Activated T-cell treated with anti-CD3 and anti-CD28 coated beads, Interleukin-2, amount 50 U/mL, for 72 hours (primary cell): ENCODE measurements around the gene SLC27A5. TPM values are rescaled to one million over a fixed set of nuclear protein-coding genes. Genes with fewer than 3 reads are reported as not detected.
A peak's percentile ranks its signal among the peaks of the same experiment; 100 is the strongest.

Source experiments
- ATAC-seq, 2 donors: fragments of 150-1000 bp; cut with Tn5 transposase; replicated peaks in 1 of 2; 2 replicates each; pipeline ENCODE4 v1.10.0; 2021; ENCODE audit warnings: moderate library complexity in 2 of 2, mild to moderate bottlenecking in 1 of 2
- DNase-seq, 2 donors: peaks; one replicate each; pipeline ENCODE4 v3.0.0; 2021 to 2022; ENCODE audit warnings: mixed read lengths in 1 of 2
- H3K27ac Mint-ChIP-seq: one replicate; pipeline ENCODE4 v1.8.0; 2022; ENCODE audit warnings: mild to moderate bottlenecking, moderate library complexity, mixed read lengths
- H3K27me3 Mint-ChIP-seq: one replicate; pipeline ENCODE4 v1.8.0; 2022; ENCODE audit warnings: low read depth, mixed read lengths
- H3K36me3 Mint-ChIP-seq, 2 donors: one replicate each; pipeline ENCODE4 v1.8.0; 2022; ENCODE audit warnings: mixed read lengths in 2 of 2, mild to moderate bottlenecking in 1 of 2; ENCODE audit not compliant: insufficient read depth in 2 of 2
- H3K4me1 Mint-ChIP-seq: one replicate; pipeline ENCODE4 v1.8.0; 2022; ENCODE audit warnings: low read depth, mixed read lengths
- H3K4me3 Mint-ChIP-seq, 2 donors: one replicate each; pipeline ENCODE4 v1.8.0; 2022; ENCODE audit warnings: mild to moderate bottlenecking in 2 of 2, mixed read lengths in 2 of 2, moderate library complexity in 2 of 2
- H3K9me3 Mint-ChIP-seq, 2 donors: one replicate each; pipeline ENCODE4 v1.8.0; 2022; ENCODE audit warnings: mixed read lengths in 2 of 2
- total RNA-seq, 2 donors: library from RNA; stranded (reverse); gene quantifications; one replicate each; pipeline ENCODE4 v1.2.3, GENCODE V29; 2022

The SLC27A5 gene
- total RNA-seq, 2 donors from 2014 or later, result 12.8 to 17.7 TPM

DNA sequence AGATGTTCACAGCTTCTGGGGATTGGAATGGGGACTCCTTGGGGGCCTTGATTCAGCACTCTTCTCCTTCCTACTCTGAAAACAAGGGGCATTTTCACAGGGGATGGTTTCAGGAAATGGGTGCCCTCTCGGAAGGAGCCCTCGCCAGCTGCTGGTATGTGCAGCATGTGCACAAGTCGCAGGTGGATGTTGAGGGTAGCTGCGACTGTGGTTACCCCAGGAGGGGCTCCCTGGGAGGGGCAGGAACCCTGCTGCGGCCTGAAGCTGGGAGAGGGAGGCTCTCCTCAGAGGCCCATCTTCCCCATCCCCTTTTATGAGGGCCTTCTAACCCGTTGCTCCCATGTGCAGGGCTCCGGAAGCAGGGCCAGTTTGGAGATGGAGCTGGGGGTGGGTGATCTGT, 29.4 kb downstream of the SLC27A5 start:
- H3K27ac Mint-ChIP-seq, result no peak overlapping the region
- peaks cover 4% of the 10 kb centered on the region for H3K4me1 Mint-ChIP-seq
- no peak overlapping the region for H3K4me3 Mint-ChIP-seq
- no peak for DNase-seq
- peaks cover 0 to 1% of the 10 kb centered on the region in 2 donors for H3K36me3 Mint-ChIP-seq
- H3K27me3 Mint-ChIP-seq, result no peaks in the 10 kb centered on the region
- no peaks in the 10 kb centered on the region for H3K9me3 Mint-ChIP-seq
- no peak for ATAC-seq

DNA sequence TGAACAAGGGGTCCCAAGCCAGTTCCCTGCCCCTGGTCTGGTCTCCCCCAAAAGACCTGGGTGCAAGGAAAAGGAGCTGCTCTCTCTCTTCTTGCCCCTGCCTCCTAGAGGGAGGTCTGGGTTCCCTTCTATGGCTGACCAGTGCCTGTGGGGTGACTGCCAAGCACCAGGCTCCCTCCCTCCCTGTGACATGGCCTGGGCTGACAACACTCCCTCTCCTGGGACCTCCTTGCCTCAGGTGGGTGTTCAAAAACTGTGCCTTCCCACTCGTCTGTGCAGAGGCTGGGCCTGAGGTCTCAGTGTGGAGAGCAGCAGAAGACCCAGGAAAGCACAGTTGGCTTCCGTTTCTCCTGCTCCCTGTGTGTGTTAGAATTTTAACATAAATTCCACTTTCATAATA, 31.0 kb downstream of the SLC27A5 start:
- H3K9me3 Mint-ChIP-seq, result no peaks in the 10 kb centered on the region
- ATAC-seq (no peak), DNase-seq (no peak)
- peak overlapping the region; percentile 28 for H3K27ac Mint-ChIP-seq
- H3K4me1 Mint-ChIP-seq, result peaks cover 15% of the 10 kb centered on the region
- peaks cover 3 to 4% of the 10 kb centered on the region in 2 donors for H3K36me3 Mint-ChIP-seq
- no peak overlapping the region for H3K4me3 Mint-ChIP-seq
- H3K27me3 Mint-ChIP-seq, result no peaks in the 10 kb centered on the region

DNA sequence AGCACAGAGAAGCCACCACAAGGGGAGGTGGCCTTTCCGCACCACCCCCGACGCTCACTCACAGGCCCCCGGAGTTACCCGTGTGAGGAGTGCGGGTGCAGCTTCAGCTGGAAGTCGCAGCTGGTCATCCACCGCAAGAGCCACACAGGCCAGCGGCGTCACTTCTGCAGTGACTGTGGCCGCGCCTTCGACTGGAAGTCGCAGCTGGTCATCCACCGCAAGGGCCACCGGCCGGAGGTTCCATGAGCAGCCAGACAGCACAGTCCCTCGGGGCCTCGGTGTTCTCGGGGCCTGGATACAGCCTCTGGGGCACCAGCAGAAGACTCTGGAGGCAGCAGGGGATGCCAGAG, 31.3 kb downstream of the SLC27A5 start:
- DNase-seq (no peak), ATAC-seq (no peak)
- no peaks in the 10 kb centered on the region for H3K9me3 Mint-ChIP-seq
- no peak overlapping the region for H3K27ac Mint-ChIP-seq
- H3K4me3 Mint-ChIP-seq, result no peak overlapping the region
- H3K4me1 Mint-ChIP-seq, result peaks cover 18% of the 10 kb centered on the region
- H3K27me3 Mint-ChIP-seq, result no peaks in the 10 kb centered on the region
- H3K36me3 Mint-ChIP-seq, result peaks cover 3 to 4% of the 10 kb centered on the region in 2 donors

DNA sequence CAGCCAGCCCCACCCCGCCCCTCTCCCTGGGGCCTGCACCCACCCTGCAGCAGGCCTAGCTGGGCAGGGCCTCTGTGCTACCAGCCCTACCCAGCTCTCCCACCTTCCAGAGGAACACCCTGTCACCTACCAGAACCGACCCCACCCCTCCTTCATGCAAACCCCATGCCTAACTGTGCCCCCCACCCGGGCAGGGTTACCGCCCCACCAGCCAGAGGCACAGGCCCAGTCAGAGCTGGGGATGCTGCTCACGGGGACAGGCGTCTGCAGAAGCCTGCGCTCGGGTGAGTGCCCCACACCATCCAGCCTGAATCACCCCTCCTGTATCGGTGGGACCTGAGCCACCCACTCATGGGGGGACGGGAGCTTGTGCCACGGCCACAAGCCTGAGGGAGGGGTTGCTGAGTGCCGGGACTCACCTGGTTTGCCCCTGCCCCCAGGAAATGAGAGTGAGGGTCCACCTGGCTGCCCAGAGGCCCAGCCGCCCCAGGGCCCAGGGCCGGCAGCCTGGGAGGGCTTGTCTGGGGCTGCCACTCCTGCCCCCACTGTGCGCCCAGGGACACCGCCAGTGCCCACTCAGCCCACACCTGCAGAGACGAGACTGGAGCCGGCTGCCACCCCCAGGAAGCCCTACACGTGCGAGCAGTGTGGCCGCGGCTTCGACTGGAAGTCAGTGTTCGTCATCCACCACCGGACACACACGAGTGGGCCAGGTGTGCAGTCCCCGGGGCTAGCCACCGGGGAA, 31.9 kb downstream of the SLC27A5 start:
- peaks cover 23% of the 10 kb centered on the region for H3K4me1 Mint-ChIP-seq
- H3K4me3 Mint-ChIP-seq, result no peak overlapping the region
- no peaks in the 10 kb centered on the region for H3K27me3 Mint-ChIP-seq
- DNase-seq (no peak), ATAC-seq (no peak)
- H3K27ac Mint-ChIP-seq, result no peak overlapping the region
- H3K36me3 Mint-ChIP-seq, result peaks cover 3 to 4% of the 10 kb centered on the region in 2 donors
- no peaks in the 10 kb centered on the region for H3K9me3 Mint-ChIP-seq

DNA sequence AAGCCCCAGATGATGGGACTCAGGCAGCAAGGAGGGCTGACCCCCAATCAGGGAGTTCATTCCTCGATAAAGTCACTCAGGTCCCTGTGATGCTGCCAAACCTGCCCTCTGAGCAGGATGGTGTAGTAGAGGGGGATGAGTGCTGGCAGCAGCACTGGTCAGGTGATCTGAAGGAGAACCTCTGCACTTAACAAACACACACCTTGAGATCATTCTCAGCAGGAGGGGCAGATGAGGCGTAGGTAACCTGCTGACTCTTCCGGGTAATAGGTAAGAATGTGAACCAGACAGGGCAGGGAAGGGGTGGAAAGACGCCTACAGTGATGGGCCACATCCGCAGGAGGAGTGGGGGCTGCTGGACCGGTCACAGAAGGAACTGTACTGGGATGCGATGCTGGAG, 32.5 kb downstream of the SLC27A5 start:
- H3K36me3 Mint-ChIP-seq, result peaks cover 3 to 4% of the 10 kb centered on the region in 2 donors
- no peak overlapping the region for H3K4me3 Mint-ChIP-seq
- no peaks in the 10 kb centered on the region for H3K9me3 Mint-ChIP-seq
- H3K27ac Mint-ChIP-seq, result no peak overlapping the region
- ATAC-seq, result no peak
- peaks cover 29% of the 10 kb centered on the region for H3K4me1 Mint-ChIP-seq
- H3K27me3 Mint-ChIP-seq, result no peaks in the 10 kb centered on the region
- DNase-seq, result no peak

DNA sequence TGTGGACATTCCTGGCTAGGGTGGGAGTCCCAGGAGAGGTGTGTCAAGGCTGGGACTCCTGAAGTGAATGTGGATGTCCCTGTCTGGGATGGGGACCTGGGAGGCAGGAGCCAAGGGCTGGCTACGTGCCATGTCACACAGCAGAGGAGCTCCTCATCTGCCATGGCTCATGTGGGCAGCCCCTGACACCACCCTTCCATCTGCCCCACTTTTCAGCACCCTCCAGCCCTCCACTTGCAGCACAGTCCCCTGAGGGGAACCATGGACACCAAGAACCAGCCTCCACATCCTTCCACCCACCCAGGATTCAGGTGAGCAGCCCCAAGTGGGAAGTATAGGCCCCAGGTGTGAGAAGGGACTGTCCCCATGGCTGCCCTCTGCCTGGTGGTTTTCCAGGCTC, 33.9 kb downstream of the SLC27A5 start:
- H3K9me3 Mint-ChIP-seq, result no peaks in the 10 kb centered on the region
- no peak overlapping the region for H3K27ac Mint-ChIP-seq
- no peaks in the 10 kb centered on the region for H3K27me3 Mint-ChIP-seq
- H3K36me3 Mint-ChIP-seq, result peaks cover 3% of the 10 kb centered on the region in 2 donors
- DNase-seq, result no peak
- H3K4me1 Mint-ChIP-seq, result peaks cover 33% of the 10 kb centered on the region
- ATAC-seq, result no peak
- no peak overlapping the region for H3K4me3 Mint-ChIP-seq

DNA sequence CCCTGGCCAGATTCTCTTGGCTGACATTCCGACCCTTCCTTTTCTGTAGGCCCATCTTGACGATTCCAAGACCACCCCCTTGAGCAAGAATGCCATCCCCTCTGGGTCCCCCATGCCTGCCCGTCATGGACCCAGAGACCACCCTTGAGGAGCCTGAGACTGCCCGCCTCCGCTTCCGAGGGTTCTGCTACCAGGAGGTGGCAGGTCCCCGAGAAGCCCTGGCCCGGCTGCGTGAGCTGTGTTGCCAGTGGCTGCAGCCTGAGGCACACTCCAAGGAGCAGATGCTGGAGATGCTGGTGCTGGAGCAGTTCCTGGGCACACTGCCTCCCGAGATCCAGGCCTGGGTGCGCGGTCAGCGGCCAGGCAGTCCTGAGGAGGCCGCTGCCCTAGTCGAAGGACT, 34.7 kb downstream of the SLC27A5 start:
- H3K27me3 Mint-ChIP-seq, result no peaks in the 10 kb centered on the region
- H3K4me1 Mint-ChIP-seq, result peaks cover 33% of the 10 kb centered on the region
- peak overlapping the region; percentile 92 to 95 for H3K4me3 Mint-ChIP-seq
- no peak for DNase-seq
- H3K36me3 Mint-ChIP-seq, result peaks cover 3% of the 10 kb centered on the region in 2 donors
- peak overlapping the region; percentile 88 for H3K27ac Mint-ChIP-seq
- ATAC-seq, result no peak
- H3K9me3 Mint-ChIP-seq, result no peaks in the 10 kb centered on the region

DNA sequence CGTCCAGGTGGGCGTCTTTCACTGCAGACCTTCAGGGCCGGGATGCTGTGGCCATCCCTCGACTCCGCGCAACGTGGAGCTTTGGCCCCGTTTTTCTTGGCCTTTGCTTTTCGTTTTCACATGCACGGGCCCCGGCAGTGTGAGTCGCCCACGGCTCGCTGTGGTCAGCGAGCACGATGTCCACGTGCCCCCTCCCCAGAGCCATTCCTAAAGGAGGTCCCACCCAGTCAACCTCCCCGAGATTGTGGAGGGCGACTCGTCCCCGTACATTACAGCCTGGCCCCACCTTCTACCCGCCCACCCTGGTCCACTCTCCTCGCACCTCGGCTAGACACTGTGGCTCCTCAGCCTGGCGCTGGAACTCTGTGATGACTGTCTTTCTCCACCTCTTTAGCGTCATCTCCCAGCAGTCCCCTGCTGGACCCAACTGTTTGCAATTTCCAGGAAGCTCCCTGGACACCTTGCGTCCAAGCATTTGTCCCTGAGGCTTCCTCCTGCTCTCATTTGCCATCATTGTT, 35.2 kb downstream of the SLC27A5 start:
- Mint-ChIP-seq H3K4me3 (peak overlapping the region; percentile 92 to 95), H3K4me1 (peaks cover 33% of the 10 kb centered on the region), H3K36me3 (peaks cover 3% of the 10 kb centered on the region in 2 donors), H3K9me3 (no peaks in the 10 kb centered on the region), H3K27me3 (no peaks in the 10 kb centered on the region), H3K27ac (peak overlapping the region; percentile 88)
- peak in 1 of 2 donors; percentile 18 for DNase-seq
- no peak for ATAC-seq

DNA sequence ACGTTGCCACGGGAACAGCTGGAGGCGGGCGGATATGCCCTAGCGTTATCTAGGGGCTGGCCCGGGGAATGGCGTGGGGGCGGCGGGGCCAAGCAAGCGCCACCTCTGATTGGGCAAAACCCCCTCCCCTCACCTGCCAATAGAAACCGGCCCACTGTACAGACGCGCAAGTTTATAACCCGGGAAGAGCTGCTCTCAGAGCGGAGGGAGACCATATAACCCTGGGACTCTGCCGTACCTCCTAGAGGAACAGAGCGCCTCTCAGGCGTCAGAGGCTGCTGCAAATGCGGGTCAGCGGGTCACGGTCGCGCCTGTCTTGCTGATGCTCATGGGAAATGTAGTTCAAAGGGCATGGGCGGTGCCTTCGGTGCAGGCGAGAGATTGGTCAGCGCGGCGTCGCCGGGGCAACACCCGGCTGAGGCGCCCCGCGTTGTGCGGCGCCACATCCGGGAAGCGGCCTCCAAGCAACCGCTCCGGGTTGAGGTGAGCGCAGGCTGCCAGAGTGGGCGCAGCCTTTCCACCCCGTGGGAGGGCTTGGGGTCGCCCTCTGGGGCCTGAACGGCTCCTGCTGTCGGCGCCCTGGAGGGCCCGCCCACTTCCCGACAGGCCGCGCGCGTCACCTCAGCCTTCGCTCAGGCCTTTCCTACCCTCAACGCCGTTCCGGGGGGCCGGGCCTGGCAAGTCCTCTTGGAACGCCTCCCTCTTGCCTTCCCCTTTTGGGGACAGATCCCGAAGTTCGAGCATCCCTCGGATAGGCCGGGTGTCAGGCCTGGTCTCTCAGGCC, 35.9 kb downstream of the SLC27A5 start, which contains the start of gene ZNF446:
ZNF446 (plus strand) TSS at position 639 of the 784 bp plus-strand sequence. CDS start 867 bp downstream, outside the sequence.
- Mint-ChIP-seq H3K4me1 (peaks cover 33% of the 10 kb centered on the region), H3K4me3 (peak within 1 kb of the TSS; percentile 92 to 95), H3K9me3 (no peaks in the 10 kb centered on the region), H3K27me3 (no peaks in the 10 kb centered on the region), H3K36me3 (peaks cover 3% of the 10 kb centered on the region in 2 donors), H3K27ac (peak within 1 kb of the TSS; percentile 94)
- ATAC-seq (peak; percentile 89 to 91), DNase-seq (peak; percentile 95 to 96)

DNA sequence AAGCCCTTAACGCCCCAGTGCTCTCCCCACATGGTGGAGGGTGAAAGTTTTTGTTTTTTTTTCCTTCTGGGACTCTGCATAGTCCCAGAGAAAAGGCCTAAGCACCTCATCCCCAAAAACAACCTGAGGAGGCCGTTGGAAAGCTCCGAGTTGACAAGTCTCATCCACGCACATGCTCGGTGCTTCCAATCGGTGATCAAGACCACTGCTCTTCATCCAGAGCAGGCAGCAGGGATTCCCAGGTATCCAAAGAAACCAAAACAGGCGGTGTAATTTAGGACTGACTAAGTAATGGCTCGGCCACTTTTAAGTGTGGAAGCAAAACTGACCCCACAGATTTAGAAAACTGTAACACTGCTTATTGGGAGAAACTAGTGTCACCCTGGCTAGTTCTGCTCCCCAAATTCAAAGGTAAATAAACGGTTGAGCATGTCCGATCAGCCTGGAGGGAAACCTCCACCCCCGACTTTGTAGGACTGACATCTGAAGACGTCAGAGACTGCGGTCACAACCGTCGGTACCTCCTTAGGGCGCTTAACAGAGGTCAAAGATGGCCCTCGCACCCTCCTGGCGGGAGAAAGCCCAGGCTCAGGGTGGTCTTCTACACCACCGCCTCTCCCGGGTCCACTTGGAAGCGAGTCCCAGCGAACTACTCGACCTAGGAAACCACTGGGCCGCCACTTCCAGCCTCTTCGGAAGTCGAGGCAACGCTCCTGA, 36.6 kb downstream of the SLC27A5 start:
- H3K4me1 Mint-ChIP-seq, result peaks cover 33% of the 10 kb centered on the region
- H3K9me3 Mint-ChIP-seq, result no peaks in the 10 kb centered on the region
- peaks cover 3% of the 10 kb centered on the region in 2 donors for H3K36me3 Mint-ChIP-seq
- no peak overlapping the region for H3K27ac Mint-ChIP-seq
- DNase-seq, result no peak
- peak; percentile 9 to 11 for ATAC-seq
- no peaks in the 10 kb centered on the region for H3K27me3 Mint-ChIP-seq
- H3K4me3 Mint-ChIP-seq, result peak overlapping the region; percentile 92 to 95

DNA sequence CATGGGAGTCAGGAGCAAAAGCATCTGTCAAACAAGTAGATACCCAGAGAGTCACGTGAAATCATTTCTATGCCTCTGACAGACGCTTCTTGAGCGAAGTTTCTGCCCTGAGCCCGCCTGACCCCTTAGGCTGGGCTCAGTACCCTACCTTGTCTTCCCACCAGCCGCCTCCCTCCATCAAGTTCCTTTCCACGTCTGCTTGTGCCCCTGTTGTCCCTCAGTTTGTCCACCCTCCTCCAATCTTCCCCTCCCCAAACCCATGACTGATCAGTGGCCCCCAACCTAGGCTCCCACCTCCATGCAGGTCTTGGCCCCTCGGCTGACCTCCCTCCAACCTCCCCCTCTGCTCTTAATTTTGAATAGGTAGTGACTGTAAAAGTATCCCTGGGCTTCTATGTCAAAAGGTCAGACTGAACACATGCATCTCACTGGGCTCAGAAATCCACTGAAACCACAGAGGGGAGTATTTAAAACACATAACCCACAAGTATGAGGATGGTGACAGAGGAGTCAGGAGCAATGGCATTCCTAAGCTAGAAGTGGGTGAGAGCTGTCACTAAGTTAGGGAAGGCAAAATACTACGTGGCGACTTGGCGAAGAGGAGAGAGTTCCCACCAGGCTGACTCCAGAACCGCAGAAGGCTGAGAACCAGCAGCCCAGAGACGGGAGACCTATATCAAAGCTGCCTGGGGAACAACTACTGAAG, 37.3 kb downstream of the SLC27A5 start:
- peak overlapping the region; percentile 92 to 95 for H3K4me3 Mint-ChIP-seq

DNA sequence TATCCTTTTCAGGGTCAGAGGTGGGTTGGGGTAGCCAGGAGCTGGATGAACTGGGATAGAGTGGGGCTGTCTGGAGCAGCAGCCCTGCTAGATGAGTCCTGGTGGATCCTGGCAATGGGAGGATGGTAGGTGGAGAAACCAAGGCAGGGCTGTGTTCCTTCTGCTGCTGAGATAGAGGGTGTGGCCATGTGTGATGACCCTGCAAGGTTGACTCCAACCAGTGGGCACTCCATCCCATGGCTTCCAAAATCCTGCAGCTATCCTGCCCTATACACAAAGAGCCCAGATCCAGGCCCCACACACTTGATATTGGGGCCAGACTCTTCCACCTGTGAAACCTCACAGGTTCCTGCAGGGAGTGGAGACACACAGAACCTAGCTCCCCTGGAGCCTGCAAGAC, 38.0 kb downstream of the SLC27A5 start:
- H3K9me3 Mint-ChIP-seq, result no peaks in the 10 kb centered on the region
- no peaks in the 10 kb centered on the region for H3K27me3 Mint-ChIP-seq
- ATAC-seq (no peak), DNase-seq (no peak)
- H3K4me1 Mint-ChIP-seq, result peaks cover 37% of the 10 kb centered on the region
- no peak overlapping the region for H3K27ac Mint-ChIP-seq
- H3K4me3 Mint-ChIP-seq, result peak overlapping the region; percentile 10 to 17
- peaks cover 3% of the 10 kb centered on the region in 2 donors for H3K36me3 Mint-ChIP-seq

More for the DNA sequence above, 37.3 kb downstream of the SLC27A5 start:
- H3K4me1 Mint-ChIP-seq, result peaks cover 33% of the 10 kb centered on the region
- H3K27ac Mint-ChIP-seq, result no peak overlapping the region
- H3K27me3 Mint-ChIP-seq, result no peaks in the 10 kb centered on the region
- peaks cover 3% of the 10 kb centered on the region in 2 donors for H3K36me3 Mint-ChIP-seq
- ATAC-seq (no peak), DNase-seq (no peak)
- no peaks in the 10 kb centered on the region for H3K9me3 Mint-ChIP-seq
